GM20000 (cell line): Measurements from ENCODE around the gene SIPA1L3.

Source experiments
- DNase-seq: peaks from one replicate; pipeline ENCODE4 v3.0.0; 2012; ENCODE audit warnings: low spot score
- CTCF ChIP-seq: IDR thresholded peaks from 2 replicates; pipeline ENCODE4 v1.5.1; 2012; ENCODE audit warnings: mild to moderate bottlenecking, control low read depth; ENCODE audit errors: extremely low read depth, missing control alignments

Gene SIPA1L3

GRCh38 chr19:38132781-38133180, 225.8 kb downstream of the SIPA1L3 start:
- DNase-seq, result no peak

GRCh38 chr19:38133319-38133718, 226.3 kb downstream of the SIPA1L3 start:
- TF ChIP-seq CTCF, result no peak

More at GRCh38 chr19:38132781-38133180, 225.8 kb downstream of the SIPA1L3 start:
- no peak for TF ChIP-seq CTCF

DNA sequence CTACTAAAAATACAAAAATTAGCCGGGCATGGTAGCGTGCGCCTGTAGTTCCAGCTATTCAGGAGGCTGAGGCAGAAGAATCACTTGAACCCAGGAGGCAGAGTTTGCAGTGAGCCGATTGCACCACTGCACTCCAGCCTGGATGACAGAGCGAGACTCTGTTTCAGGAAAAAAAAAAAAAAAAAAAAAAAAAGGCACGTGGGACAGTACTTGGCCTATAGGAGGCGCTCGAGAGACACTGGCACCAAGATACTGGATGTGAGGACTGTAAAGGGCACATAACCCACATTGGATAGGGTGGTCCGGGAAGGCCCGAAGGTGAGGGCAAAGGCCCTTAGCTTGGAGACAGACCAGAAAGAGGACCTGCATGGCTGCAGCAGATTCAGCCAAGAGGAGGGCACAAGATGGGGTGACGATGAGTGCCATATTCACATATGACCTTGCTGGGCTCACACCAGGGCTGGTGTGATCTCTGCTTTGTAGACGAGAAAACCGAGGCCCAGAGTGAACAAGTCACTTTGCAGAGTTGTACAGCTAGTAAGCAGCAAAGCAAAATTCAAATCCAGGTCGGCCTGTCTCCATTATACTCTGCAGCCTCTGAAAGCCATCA, 227.6 kb downstream of the SIPA1L3 start:
- peak; percentile 58 for DNase-seq
- peak; percentile 37 for TF ChIP-seq CTCF

More at GRCh38 chr19:38133319-38133718, 226.3 kb downstream of the SIPA1L3 start:
- DNase-seq, result no peak

GRCh38 chr19:38135150-38135998, 228.4 kb downstream of the SIPA1L3 start:
- no peak for DNase-seq
- TF ChIP-seq CTCF, result no peak

- no peak for DNase-seq
- no peak for TF ChIP-seq CTCF
Observed at GRCh38 chr19:38139122-38139521, 232.1 kb downstream of the SIPA1L3 start.

DNA sequence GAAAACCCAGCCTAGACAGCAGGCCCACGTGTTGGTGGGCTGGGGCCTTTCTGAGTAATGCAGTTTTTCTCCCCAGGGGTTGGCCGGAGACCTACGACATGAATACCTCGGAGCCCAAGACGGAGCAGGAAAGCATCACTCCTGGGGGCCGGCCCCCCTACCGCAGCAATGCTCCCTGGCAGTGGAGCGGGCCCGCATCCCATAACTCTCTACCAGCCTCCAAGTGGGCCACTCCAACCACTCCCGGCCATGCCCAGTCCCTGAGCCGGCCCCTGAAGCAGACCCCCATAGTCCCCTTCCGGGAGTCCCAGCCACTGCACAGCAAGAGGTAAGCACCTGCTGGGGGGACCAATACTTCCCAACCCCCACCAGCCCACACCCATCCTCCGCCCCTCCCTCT, 234.1 kb downstream of the SIPA1L3 start:
- no peak for DNase-seq

More for the DNA sequence above, 234.1 kb downstream of the SIPA1L3 start:
- no peak for TF ChIP-seq CTCF
